Choroid plexus epithelial cell (primary cell): ENCODE measurements around the gene RPS21.

Experiments
- DNase-seq: peaks from one replicate; pipeline ENCODE4 v3.0.0-alpha.2; 2010; ENCODE audit warnings: low read depth
- H3K4me3 ChIP-seq: 2 replicates; pipeline ENCODE4 v1.5.1; 2011; ENCODE audit warnings: low read depth, mild to moderate bottlenecking, control low read depth, low read length, moderate library complexity
- CTCF ChIP-seq: conservative IDR thresholded peaks from 2 replicates; pipeline ENCODE4 v1.5.1; 2011; ENCODE audit warnings: low read depth, mild to moderate bottlenecking, control low read depth, inconsistent platforms, low read length, moderate library complexity

The RPS21 gene

GRCh38 chr20:62344782-62345181 lies 42.1 kb upstream of the RPS21 start:
- peak; percentile 77 for DNase-seq
- TF ChIP-seq CTCF = no peak

GRCh38 chr20:62345681-62346370 lies 41.1 kb upstream of the RPS21 start:
- no peak for DNase-seq
- TF ChIP-seq CTCF = no peak
- no peak overlapping the region for H3K4me3 ChIP-seq

More at GRCh38 chr20:62344782-62345181, 42.1 kb upstream of the RPS21 start:
- no peak overlapping the region for H3K4me3 ChIP-seq

GRCh38 chr20:62346398-62347150 lies 40.3 kb upstream of the RPS21 start:
- no peak for TF ChIP-seq CTCF
- H3K4me3 ChIP-seq = no peak overlapping the region
- DNase-seq = no peak

- DNase-seq = no peak
- H3K4me3 ChIP-seq = no peak overlapping the region
- no peak for TF ChIP-seq CTCF
These were observed 39.8 kb upstream of the RPS21 start for GRCh38 chr20:62347151-62347404.

GRCh38 chr20:62347445-62347844 lies 39.5 kb upstream of the RPS21 start:
- no peak for TF ChIP-seq CTCF
- DNase-seq = no peak
- no peak overlapping the region for H3K4me3 ChIP-seq

GRCh38 chr20:62348604-62349003 lies 38.3 kb upstream of the RPS21 start:
- no peak for TF ChIP-seq CTCF
- H3K4me3 ChIP-seq = no peak overlapping the region
- no peak for DNase-seq
